ENCODE data around the gene DNAJC2.
"Not testable (repeated sequence)": the region's sequence is repeated elsewhere in the genome, so short reads cannot be mapped to it uniquely, and the experiment has no call there.

DNA sequence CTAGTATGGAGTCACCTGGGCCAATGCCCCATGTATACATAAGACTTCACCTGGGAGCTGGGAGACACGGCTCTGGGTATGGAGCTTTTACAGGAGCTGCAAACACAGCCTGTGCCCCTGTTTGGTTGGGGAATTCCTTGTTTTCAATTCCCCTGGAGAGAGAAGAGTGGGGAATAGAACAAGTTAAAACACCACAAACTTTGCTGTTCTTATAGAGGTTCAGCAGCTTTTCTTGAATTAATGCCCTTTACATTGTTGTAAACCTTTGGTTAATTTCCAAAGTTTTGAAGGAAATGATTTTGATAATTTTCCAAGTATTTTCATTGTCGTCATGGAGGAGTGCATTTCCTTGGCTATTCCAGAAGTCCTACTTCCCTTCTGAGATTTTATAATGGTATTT lies 66.4 kb downstream of the DNAJC2 start:
- TF ChIP-seq, protein P1, sequence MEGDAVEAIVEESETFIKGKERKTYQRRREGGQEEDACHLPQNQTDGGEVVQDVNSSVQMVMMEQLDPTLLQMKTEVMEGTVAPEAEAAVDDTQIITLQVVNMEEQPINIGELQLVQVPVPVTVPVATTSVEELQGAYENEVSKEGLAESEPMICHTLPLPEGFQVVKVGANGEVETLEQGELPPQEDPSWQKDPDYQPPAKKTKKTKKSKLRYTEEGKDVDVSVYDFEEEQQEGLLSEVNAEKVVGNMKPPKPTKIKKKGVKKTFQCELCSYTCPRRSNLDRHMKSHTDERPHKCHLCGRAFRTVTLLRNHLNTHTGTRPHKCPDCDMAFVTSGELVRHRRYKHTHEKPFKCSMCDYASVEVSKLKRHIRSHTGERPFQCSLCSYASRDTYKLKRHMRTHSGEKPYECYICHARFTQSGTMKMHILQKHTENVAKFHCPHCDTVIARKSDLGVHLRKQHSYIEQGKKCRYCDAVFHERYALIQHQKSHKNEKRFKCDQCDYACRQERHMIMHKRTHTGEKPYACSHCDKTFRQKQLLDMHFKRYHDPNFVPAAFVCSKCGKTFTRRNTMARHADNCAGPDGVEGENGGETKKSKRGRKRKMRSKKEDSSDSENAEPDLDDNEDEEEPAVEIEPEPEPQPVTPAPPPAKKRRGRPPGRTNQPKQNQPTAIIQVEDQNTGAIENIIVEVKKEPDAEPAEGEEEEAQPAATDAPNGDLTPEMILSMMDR (conservative IDR thresholded peaks at IDR 0.05; ENCODE audit: low read depth, low read length), result not testable (repeated sequence)
- not testable (repeated sequence) for TF ChIP-seq EZH2 (IDR thresholded peaks at IDR 0.05; ENCODE audit: low read length, unreplicated experiment)

Measured in PC-3 (cell line).